Upper lobe of left lung (tissue), 6 donors: ENCODE results near the gene CDH13. TPM values are rescaled to one million over a fixed set of nuclear protein-coding genes. Genes with fewer than 3 reads are reported as not detected.

Experiments used
- ATAC-seq, 2 donors: fragments of 200-7000 bp; cut with Tn5 transposase; one replicate each; pipeline ENCODE4 v1.9.1; 2022; ENCODE audit warnings: mild to moderate bottlenecking in 2 of 2, moderate library complexity in 2 of 2; ENCODE audit not compliant: low FRiP score in 2 of 2
- DNase-seq, 2 donors: peaks; one replicate each; pipeline ENCODE4 v3.0.0-alpha.2; 2019 to 2020
- H3K27ac ChIP-seq, 4 donors: fragments of 200-600 bp; sonication (generic); one replicate each; pipeline ENCODE4 v1.5.1; 2016 to 2019
- H3K27me3 ChIP-seq, 4 donors: fragments of 200-600 bp; sonication (generic); one replicate each; pipeline ENCODE4 v1.5.1; 2017 to 2019
- H3K36me3 ChIP-seq, 4 donors: fragments of 200-600 bp; sonication (generic); one replicate each; pipeline ENCODE4 v1.5.1; 2016 to 2019
- H3K4me1 ChIP-seq, 4 donors: fragments of 200-600 bp; sonication (generic); one replicate each; pipeline ENCODE4 v1.5.1; 2018 to 2019
- H3K4me3 ChIP-seq, 4 donors: fragments of 200-600 bp; sonication (generic); one replicate each; pipeline ENCODE4 v1.5.1; 2017 to 2019; ENCODE audit warnings: mild to moderate bottlenecking in 2 of 4, moderate library complexity in 1 of 4
- H3K9me3 ChIP-seq, 4 donors: fragments of 200-600 bp; sonication (generic); one replicate each; pipeline ENCODE4 v1.5.1; 2018 to 2019
- CTCF ChIP-seq, 6 experiments: fragments of 450-650 bp in 4 of 6; fragments of 200-600 bp in 2 of 6; sonication (generic) in 2 of 6; IDR thresholded peaks; one replicate each; pipeline ENCODE4 v1.5.1; 2016 to 2019; ENCODE audit warnings: antibody characterized with exemption in 6 of 6
- EP300 ChIP-seq, 4 donors: sonication (generic); formaldehyde crosslinking; IDR thresholded peaks; one replicate each; pipeline ENCODE4 v1.5.1; 2017; ENCODE audit warnings: antibody characterized with exemption in 4 of 4, control low read depth in 2 of 4
- POLR2A ChIP-seq, 4 donors: fragments of 450-650 bp; IDR thresholded peaks; one replicate each; pipeline ENCODE4 v1.5.1; 2016 to 2017; ENCODE audit warnings: antibody characterized with exemption in 4 of 4, mild to moderate bottlenecking in 2 of 4
- POLR2AphosphoS5 ChIP-seq, 2 donors: sonication (generic); formaldehyde crosslinking; IDR thresholded peaks; one replicate each; pipeline ENCODE4 v1.5.1; 2017; ENCODE audit warnings: antibody characterized with exemption in 2 of 2
- WGBS, 2 donors: methylation state at CpG; one replicate each; pipeline ENCODE4 v1.1.5; 2017 to 2018; 5-methylcytosine and 5-hydroxymethylcytosine counted together
- total RNA-seq, 6 donors: library from RNA; depleted of rRNA in 4 of 6; stranded (reverse); fragments of >200 nt in 4 of 6; gene quantifications; one replicate each; pipeline versions ENCODE4 v1.1.0 to v1.2.1, GENCODE V29; 2016 to 2021
- donor health status: DM: no; HTN: no; CAD: no; lungs with moderate emphysema.
- donor health status: DM: no; HTN: yes; CAD: no; lungs with severe emphysema.

Gene CDH13
- total RNA-seq, 6 donors from 2014 or later, result 11.3 to 39.8 (median 19.9) TPM

- H3K27me3 ChIP-seq, result no peaks in the 10 kb centered on the region
- TF ChIP-seq EP300 (IDR thresholded peaks at IDR 0.05) (no peak), CTCF (IDR thresholded peaks at IDR 0.05) (no peak)
- H3K4me1 ChIP-seq, result no peaks in the 10 kb centered on the region
- WGBS, 2 donors, result 69 to 73% methylated on average over 3 of the region's 3 CpGs
- no peaks in the 10 kb centered on the region for H3K9me3 ChIP-seq
- ATAC-seq (no peak), DNase-seq (no peak)
- H3K27ac ChIP-seq, result no peak overlapping the region
- no peaks in the 10 kb centered on the region for H3K36me3 ChIP-seq
- H3K4me3 ChIP-seq, result no peak overlapping the region
Observed at GRCh38 chr16:83187405-83187804, 560.6 kb downstream of the CDH13 start.

GRCh38 chr16:83196796-83197195 is 570.0 kb downstream of the CDH13 start:
- no peaks in the 10 kb centered on the region for H3K27me3 ChIP-seq
- WGBS, 2 donors, result 81 to 83% methylated on average over 3 of the region's 3 CpGs
- DNase-seq, result no peak
- no peak overlapping the region for H3K4me3 ChIP-seq
- no peak for ATAC-seq
- H3K27ac ChIP-seq, result no peak overlapping the region
- H3K9me3 ChIP-seq, result no peaks in the 10 kb centered on the region
- TF ChIP-seq CTCF (IDR thresholded peaks at IDR 0.05), result no peak
- H3K4me1 ChIP-seq, result no peaks in the 10 kb centered on the region
- H3K36me3 ChIP-seq, result no peaks in the 10 kb centered on the region

- Histone ChIP-seq H3K27me3 (no peaks in the 10 kb centered on the region), H3K4me3 (no peak overlapping the region), H3K27ac (no peak overlapping the region), H3K36me3 (no peaks in the 10 kb centered on the region), H3K4me1 (no peaks in the 10 kb centered on the region), H3K9me3 (no peaks in the 10 kb centered on the region)
- WGBS, 2 donors, result 91 to 92% methylated on average over 5 of the region's 5 CpGs
- DNase-seq, result no peak
- TF ChIP-seq POLR2A (IDR thresholded peaks at IDR 0.05) (no peak), CTCF (IDR thresholded peaks at IDR 0.05) (no peak), POLR2AphosphoS5 (IDR thresholded peaks at IDR 0.05) (no peak), EP300 (IDR thresholded peaks at IDR 0.05) (no peak)
- no peak for ATAC-seq
Observed at GRCh38 chr16:83197450-83197849, 570.7 kb downstream of the CDH13 start.

- H3K27ac ChIP-seq, result no peak overlapping the region
- 74 to 78% methylated on average over 4 of the region's 4 CpGs for WGBS, 2 donors
- TF ChIP-seq EP300 (IDR thresholded peaks at IDR 0.05) (no peak), POLR2A (IDR thresholded peaks at IDR 0.05) (no peak), CTCF (IDR thresholded peaks at IDR 0.05) (no peak), POLR2AphosphoS5 (IDR thresholded peaks at IDR 0.05) (no peak)
- DNase-seq, result no peak
- no peak overlapping the region for H3K4me3 ChIP-seq
- no peaks in the 10 kb centered on the region for H3K36me3 ChIP-seq
- H3K9me3 ChIP-seq, result no peaks in the 10 kb centered on the region
- no peak for ATAC-seq
- H3K27me3 ChIP-seq, result no peaks in the 10 kb centered on the region
- no peaks in the 10 kb centered on the region for H3K4me1 ChIP-seq
Observed at GRCh38 chr16:83198977-83199376, 572.2 kb downstream of the CDH13 start.

GRCh38 chr16:83200005-83200779 is 573.4 kb downstream of the CDH13 start:
- ATAC-seq, result no peak
- WGBS, 2 donors, result 75 to 77% methylated on average over 9 to 13 of the region's 13 CpGs
- no peak for DNase-seq
- Histone ChIP-seq H3K4me3 (no peak overlapping the region), H3K27me3 (no peaks in the 10 kb centered on the region), H3K4me1 (no peaks in the 10 kb centered on the region), H3K9me3 (no peaks in the 10 kb centered on the region), H3K36me3 (no peaks in the 10 kb centered on the region), H3K27ac (no peak overlapping the region)
- no peak for TF ChIP-seq POLR2A (IDR thresholded peaks at IDR 0.05)
- TF ChIP-seq CTCF (IDR thresholded peaks at IDR 0.05), result peak in 1 of 6 experiments; percentile 8
